DND-41 (cell line): ENCODE measurements around the gene PLEKHA6.

Source experiments
- CTCF ChIP-seq: IDR thresholded peaks from 2 replicates; pipeline ENCODE4 v1.5.1; 2012; ENCODE audit warnings: borderline replicate concordance, low read length, moderate library complexity, mild to moderate bottlenecking; ENCODE audit not compliant: poor library complexity, severe bottlenecking; ENCODE audit errors: extremely low read depth
- EZH2 ChIP-seq: IDR thresholded peaks from 3 replicates; pipeline ENCODE4 v1.6.1; 2012; ENCODE audit warnings: borderline replicate concordance, low read depth, mild to moderate bottlenecking, moderate library complexity, low read length, inconsistent platforms; ENCODE audit not compliant: severe bottlenecking

GRCh38 chr1:204203206-204203767 lies 156.4 kb downstream of the PLEKHA6 start:
- no peak for TF ChIP-seq CTCF
- TF ChIP-seq EZH2: no peak
